ENCODE results near the gene POLR1D. TPM values are rescaled to one million over a fixed set of nuclear protein-coding genes. Genes with fewer than 3 reads are reported as not detected.
A peak's percentile ranks its signal among the peaks of the same experiment; 100 is the strongest.

Gene POLR1D
- total RNA-seq, 1 donor: 88.1 TPM

GRCh38 chr13:27643334-27644132 lies 21.8 kb downstream of the POLR1D start:
- H3K4me3 ChIP-seq (ENCODE audit: low read depth, low read length): no peak overlapping the region
- no peak for DNase-seq (ENCODE audit: low read depth)
- no peak for TF ChIP-seq CTCF (IDR thresholded peaks at IDR 0.05; ENCODE audit: insufficient read depth, low read length)

- peak; percentile 93 for DNase-seq (ENCODE audit: low read depth)
- H3K4me3 ChIP-seq (ENCODE audit: low read depth, low read length): no peak overlapping the region
- TF ChIP-seq CTCF (IDR thresholded peaks at IDR 0.05; ENCODE audit: insufficient read depth, low read length): no peak
Observed at GRCh38 chr13:27644302-27644701, 22.6 kb downstream of the POLR1D start.

DNA sequence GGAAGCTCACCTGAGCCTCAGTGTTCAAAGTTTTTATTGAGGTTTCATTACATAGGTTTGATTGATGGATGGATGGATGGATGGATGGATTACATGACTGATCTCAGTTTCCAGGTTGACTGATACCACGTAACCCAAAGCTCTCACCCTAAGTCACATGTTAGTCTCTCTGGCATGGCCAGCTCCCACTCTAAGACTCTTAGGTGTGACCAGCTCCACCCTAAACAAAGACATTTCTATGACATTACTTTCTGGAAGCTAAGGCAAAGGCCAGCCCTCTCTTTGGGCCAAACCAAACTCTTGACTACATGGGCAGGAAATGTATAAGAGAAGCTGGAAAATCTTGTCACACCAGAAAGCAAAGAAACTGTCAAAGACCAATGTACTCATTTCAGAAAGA lies 28.6 kb downstream of the POLR1D start:
- no peak for DNase-seq (ENCODE audit: low read depth)
- H3K4me3 ChIP-seq (ENCODE audit: low read depth, low read length): no peak overlapping the region
- no peak for TF ChIP-seq CTCF (IDR thresholded peaks at IDR 0.05; ENCODE audit: insufficient read depth, low read length)

DNA sequence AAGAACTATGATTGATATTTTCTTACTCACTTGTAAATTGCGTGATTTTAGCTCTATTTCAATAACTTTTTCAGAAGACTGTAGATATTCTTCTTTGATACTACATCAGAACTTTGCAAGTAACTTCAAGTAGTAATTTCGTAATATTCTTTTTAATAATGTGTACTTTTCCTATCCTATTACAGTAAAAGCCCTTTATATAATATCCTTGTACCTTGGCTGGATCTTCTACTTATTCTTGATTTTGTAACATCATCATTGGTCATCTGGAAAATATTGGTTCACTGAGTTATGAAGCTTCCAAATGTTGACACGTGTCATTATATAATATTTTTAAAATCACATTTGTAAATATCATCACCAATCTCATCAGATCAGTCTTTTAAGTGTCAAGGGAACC lies 32.4 kb downstream of the POLR1D start:
- TF ChIP-seq CTCF (IDR thresholded peaks at IDR 0.05; ENCODE audit: insufficient read depth, low read length): no peak
- H3K4me3 ChIP-seq (ENCODE audit: low read depth, low read length): no peak overlapping the region
- DNase-seq (ENCODE audit: low read depth): no peak

GRCh38 chr13:27654816-27655215 lies 33.1 kb downstream of the POLR1D start:
- no peak for TF ChIP-seq CTCF (IDR thresholded peaks at IDR 0.05; ENCODE audit: insufficient read depth, low read length)
- no peak for DNase-seq (ENCODE audit: low read depth)
- no peak overlapping the region for H3K4me3 ChIP-seq (ENCODE audit: low read depth, low read length)

- H3K4me3 ChIP-seq (ENCODE audit: low read depth, low read length): no peak overlapping the region
- no peak for TF ChIP-seq CTCF (IDR thresholded peaks at IDR 0.05; ENCODE audit: insufficient read depth, low read length)
- DNase-seq (ENCODE audit: low read depth): no peak
Observed at GRCh38 chr13:27657724-27658123, 36.0 kb downstream of the POLR1D start.

DNA sequence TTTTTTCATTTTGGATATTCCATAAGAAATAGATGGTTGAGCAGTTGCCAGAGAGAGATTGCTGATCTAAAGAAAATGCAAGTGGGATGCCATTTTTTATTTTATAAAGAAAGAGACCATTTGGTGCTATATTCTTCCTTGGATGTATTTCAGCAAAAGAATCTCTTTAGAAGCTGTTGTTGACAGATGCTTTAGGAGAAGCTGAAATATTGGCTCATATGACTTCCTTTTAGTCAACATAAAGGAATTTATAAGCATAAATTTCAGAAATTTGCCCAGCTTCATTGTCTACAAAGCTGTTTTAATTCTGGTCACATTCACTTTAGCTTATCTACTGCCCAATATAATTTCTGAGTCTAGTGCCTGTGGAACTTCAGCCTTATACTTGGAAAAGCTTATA lies 36.9 kb downstream of the POLR1D start:
- no peak for TF ChIP-seq CTCF (IDR thresholded peaks at IDR 0.05; ENCODE audit: insufficient read depth, low read length)
- peak; percentile 75 for DNase-seq (ENCODE audit: low read depth)

More for the DNA sequence above, 36.9 kb downstream of the POLR1D start:
- no peak overlapping the region for H3K4me3 ChIP-seq (ENCODE audit: low read depth, low read length)

Measured in fibroblast of the aortic adventitia (primary cell).